Activated T-cell treated with anti-CD3 and anti-CD28 coated beads, Interleukin-2, amount 50 U/mL, for 24 hours (primary cell): Measurements from ENCODE around the gene DCLK2.
"Not testable (repeated sequence)": the region's sequence is repeated elsewhere in the genome, so short reads cannot be mapped to it uniquely, and the experiment has no call there.

Experiments used
- DNase-seq: peaks from one replicate; pipeline ENCODE4 v3.0.0-alpha.2; 2020
- H3K27ac Mint-ChIP-seq: 2 replicates; pipeline ENCODE4 v1.8.0; 2020; ENCODE audit warnings: mild to moderate bottlenecking, mixed read lengths
- H3K27me3 Mint-ChIP-seq: 2 replicates; pipeline ENCODE4 v1.8.0; 2020; ENCODE audit warnings: mixed read lengths
- H3K36me3 Mint-ChIP-seq: 2 replicates; pipeline ENCODE4 v1.8.0; 2020; ENCODE audit warnings: low read depth, mixed read lengths
- H3K4me1 Mint-ChIP-seq: 2 replicates; pipeline ENCODE4 v1.8.0; 2020; ENCODE audit warnings: low read depth, mixed read lengths
- H3K4me3 Mint-ChIP-seq: 2 replicates; pipeline ENCODE4 v1.8.0; 2020; ENCODE audit warnings: mild to moderate bottlenecking, moderate library complexity, mixed read lengths
- H3K9me3 Mint-ChIP-seq: 2 replicates; pipeline ENCODE4 v1.8.0; 2020; ENCODE audit warnings: mixed read lengths

Gene DCLK2

GRCh38 chr4:150164956-150165629, 86.8 kb downstream of the DCLK2 start:
- no peak for DNase-seq
- Mint-ChIP-seq H3K27me3 (no peaks in the 10 kb centered on the region), H3K4me3 (no peak overlapping the region), H3K27ac (no peak overlapping the region), H3K36me3 (no peaks in the 10 kb centered on the region), H3K9me3 (no peaks in the 10 kb centered on the region), H3K4me1 (no peaks in the 10 kb centered on the region)

GRCh38 chr4:150167054-150167453, 88.8 kb downstream of the DCLK2 start:
- Mint-ChIP-seq H3K27ac (no peak overlapping the region), H3K27me3 (no peaks in the 10 kb centered on the region), H3K4me1 (no peaks in the 10 kb centered on the region), H3K4me3 (no peak overlapping the region), H3K9me3 (no peaks in the 10 kb centered on the region), H3K36me3 (no peaks in the 10 kb centered on the region)
- DNase-seq = no peak

- no peaks in the 10 kb centered on the region for H3K4me1 Mint-ChIP-seq
Observed at GRCh38 chr4:150173432-150173861, 95.2 kb downstream of the DCLK2 start.

GRCh38 chr4:150173982-150174398, 95.7 kb downstream of the DCLK2 start:
- Mint-ChIP-seq H3K27me3 (peaks cover 2% of the 10 kb centered on the region), H3K9me3 (no peaks in the 10 kb centered on the region), H3K27ac (no peak overlapping the region), H3K36me3 (no peaks in the 10 kb centered on the region), H3K4me1 (no peaks in the 10 kb centered on the region), H3K4me3 (no peak overlapping the region)
- DNase-seq = no peak

More at GRCh38 chr4:150173432-150173861, 95.2 kb downstream of the DCLK2 start:
- no peak for DNase-seq
- Mint-ChIP-seq H3K36me3 (no peaks in the 10 kb centered on the region), H3K9me3 (no peaks in the 10 kb centered on the region), H3K4me3 (no peak overlapping the region), H3K27me3 (peaks cover 2% of the 10 kb centered on the region), H3K27ac (no peak overlapping the region)

- Mint-ChIP-seq H3K4me3 (no peak overlapping the region), H3K27me3 (peaks cover 16% of the 10 kb centered on the region), H3K9me3 (no peaks in the 10 kb centered on the region), H3K4me1 (no peaks in the 10 kb centered on the region), H3K27ac (no peak overlapping the region), H3K36me3 (no peaks in the 10 kb centered on the region)
- DNase-seq = no peak
Observed at GRCh38 chr4:150176547-150176946, 98.3 kb downstream of the DCLK2 start.

- Mint-ChIP-seq H3K27ac (no peak overlapping the region), H3K4me3 (no peak overlapping the region), H3K9me3 (no peaks in the 10 kb centered on the region), H3K36me3 (no peaks in the 10 kb centered on the region), H3K4me1 (no peaks in the 10 kb centered on the region), H3K27me3 (peaks cover 20% of the 10 kb centered on the region)
- no peak for DNase-seq
Observed at GRCh38 chr4:150178161-150178560, 99.9 kb downstream of the DCLK2 start.

- no peak for DNase-seq
- H3K4me3 Mint-ChIP-seq = no peak overlapping the region
- H3K27me3 Mint-ChIP-seq = peaks cover 28% of the 10 kb centered on the region
- no peaks in the 10 kb centered on the region for H3K36me3 Mint-ChIP-seq
- H3K27ac Mint-ChIP-seq = no peak overlapping the region
- no peaks in the 10 kb centered on the region for H3K9me3 Mint-ChIP-seq
- peaks cover 3% of the 10 kb centered on the region for H3K4me1 Mint-ChIP-seq
Observed at GRCh38 chr4:150181536-150181935, 103.3 kb downstream of the DCLK2 start.

- no peak for DNase-seq
- Mint-ChIP-seq H3K4me3 (no peak overlapping the region), H3K27me3 (peaks cover 33% of the 10 kb centered on the region), H3K27ac (no peak overlapping the region), H3K36me3 (no peaks in the 10 kb centered on the region), H3K4me1 (peaks cover 3% of the 10 kb centered on the region), H3K9me3 (no peaks in the 10 kb centered on the region)
Observed at GRCh38 chr4:150182794-150183193, 104.5 kb downstream of the DCLK2 start.

- not testable (repeated sequence) for H3K27ac Mint-ChIP-seq, DNase-seq, H3K4me1 Mint-ChIP-seq, H3K9me3 Mint-ChIP-seq, H3K36me3 Mint-ChIP-seq, H3K4me3 Mint-ChIP-seq
- peaks cover 31% of the 10 kb centered on the region for H3K27me3 Mint-ChIP-seq
Observed at GRCh38 chr4:150185033-150185432, 106.8 kb downstream of the DCLK2 start.

- Mint-ChIP-seq H3K4me1 (peaks cover 1% of the 10 kb centered on the region), H3K4me3 (no peak overlapping the region), H3K9me3 (no peaks in the 10 kb centered on the region), H3K27me3 (no peaks in the 10 kb centered on the region), H3K36me3 (no peaks in the 10 kb centered on the region), H3K27ac (no peak overlapping the region)
- DNase-seq = no peak
Observed at GRCh38 chr4:150192986-150193385, 114.7 kb downstream of the DCLK2 start.

GRCh38 chr4:150197256-150197655, 119.0 kb downstream of the DCLK2 start:
- H3K36me3 Mint-ChIP-seq, H3K9me3 Mint-ChIP-seq, H3K27me3 Mint-ChIP-seq, H3K27ac Mint-ChIP-seq, H3K4me3 Mint-ChIP-seq, H3K4me1 Mint-ChIP-seq, DNase-seq: not testable (repeated sequence)

GRCh38 chr4:150199056-150199455, 120.8 kb downstream of the DCLK2 start:
- no peak overlapping the region for H3K4me3 Mint-ChIP-seq
- H3K27me3 Mint-ChIP-seq = peaks cover 13% of the 10 kb centered on the region
- H3K9me3 Mint-ChIP-seq = no peaks in the 10 kb centered on the region
- no peaks in the 10 kb centered on the region for H3K36me3 Mint-ChIP-seq
- H3K27ac Mint-ChIP-seq = no peak overlapping the region
- no peaks in the 10 kb centered on the region for H3K4me1 Mint-ChIP-seq
- DNase-seq = no peak

- no peak for DNase-seq
- Mint-ChIP-seq H3K36me3 (no peaks in the 10 kb centered on the region), H3K4me3 (no peak overlapping the region), H3K27ac (no peak overlapping the region), H3K27me3 (peaks cover 13% of the 10 kb centered on the region), H3K4me1 (no peaks in the 10 kb centered on the region), H3K9me3 (no peaks in the 10 kb centered on the region)
Observed at GRCh38 chr4:150205016-150205415, 126.8 kb downstream of the DCLK2 start.

GRCh38 chr4:150206265-150206664, 128.0 kb downstream of the DCLK2 start:
- Mint-ChIP-seq H3K36me3 (no peaks in the 10 kb centered on the region), H3K9me3 (no peaks in the 10 kb centered on the region), H3K27me3 (peaks cover 12% of the 10 kb centered on the region), H3K4me3 (no peak overlapping the region), H3K4me1 (no peaks in the 10 kb centered on the region), H3K27ac (no peak overlapping the region)
- DNase-seq = no peak

GRCh38 chr4:150206954-150207353, 128.7 kb downstream of the DCLK2 start:
- Mint-ChIP-seq H3K4me3 (no peak overlapping the region), H3K27ac (no peak overlapping the region), H3K4me1 (no peaks in the 10 kb centered on the region), H3K36me3 (no peaks in the 10 kb centered on the region), H3K27me3 (peaks cover 10% of the 10 kb centered on the region), H3K9me3 (no peaks in the 10 kb centered on the region)
- no peak for DNase-seq

- Mint-ChIP-seq H3K4me3 (no peak overlapping the region), H3K4me1 (no peaks in the 10 kb centered on the region), H3K36me3 (no peaks in the 10 kb centered on the region), H3K27me3 (peaks cover 10% of the 10 kb centered on the region), H3K27ac (no peak overlapping the region), H3K9me3 (no peaks in the 10 kb centered on the region)
- DNase-seq = no peak
Observed at GRCh38 chr4:150207871-150208270, 129.6 kb downstream of the DCLK2 start.
